OCI-M1 (cell line): ENCODE results near the gene HOXB5.
A peak's percentile ranks its signal among the peaks of the same experiment; 100 is the strongest.

Source experiments
- DNase-seq: peaks from one replicate; lab custom pipeline; 2025; lab: John Stamatoyannopoulos, UW

HOXB5 gene

DNA sequence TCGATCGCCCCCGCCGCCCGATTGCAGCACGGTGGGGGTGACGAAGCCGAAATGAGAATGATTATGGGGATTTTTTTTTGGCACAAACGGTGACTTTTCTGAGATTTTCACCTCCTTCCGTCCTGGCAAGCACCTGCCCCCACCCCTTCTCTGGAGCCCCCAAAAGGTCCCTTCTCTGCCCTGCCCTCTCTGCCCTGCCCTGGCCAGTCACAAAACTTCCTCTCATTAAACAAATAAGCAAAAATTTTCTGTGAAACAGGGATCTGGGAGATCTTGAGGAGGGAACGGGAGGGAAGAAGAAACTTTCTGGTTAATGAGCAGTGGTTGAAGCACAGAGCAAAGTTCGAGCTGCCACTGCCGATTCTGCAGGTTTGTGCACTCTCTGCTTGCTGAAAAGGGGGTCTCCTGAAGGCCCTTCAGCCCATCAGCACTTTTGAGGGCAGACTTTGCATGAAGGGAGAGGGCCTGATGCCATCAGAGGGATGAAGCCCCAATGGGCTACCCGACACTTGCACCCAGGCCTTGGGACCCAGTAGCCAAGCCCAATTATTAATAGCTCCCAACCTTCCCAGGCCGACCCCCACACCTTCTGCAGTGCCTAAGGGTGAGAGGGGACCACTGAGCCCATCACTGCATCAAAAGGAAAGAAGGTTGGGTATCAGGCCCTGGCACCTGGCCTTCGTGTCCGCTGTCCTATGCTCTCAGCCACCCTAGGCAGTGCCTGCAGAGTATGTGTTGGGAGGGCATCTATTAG is 22.6 kb upstream of the HOXB5 start:
- DNase-seq = no peak

DNA sequence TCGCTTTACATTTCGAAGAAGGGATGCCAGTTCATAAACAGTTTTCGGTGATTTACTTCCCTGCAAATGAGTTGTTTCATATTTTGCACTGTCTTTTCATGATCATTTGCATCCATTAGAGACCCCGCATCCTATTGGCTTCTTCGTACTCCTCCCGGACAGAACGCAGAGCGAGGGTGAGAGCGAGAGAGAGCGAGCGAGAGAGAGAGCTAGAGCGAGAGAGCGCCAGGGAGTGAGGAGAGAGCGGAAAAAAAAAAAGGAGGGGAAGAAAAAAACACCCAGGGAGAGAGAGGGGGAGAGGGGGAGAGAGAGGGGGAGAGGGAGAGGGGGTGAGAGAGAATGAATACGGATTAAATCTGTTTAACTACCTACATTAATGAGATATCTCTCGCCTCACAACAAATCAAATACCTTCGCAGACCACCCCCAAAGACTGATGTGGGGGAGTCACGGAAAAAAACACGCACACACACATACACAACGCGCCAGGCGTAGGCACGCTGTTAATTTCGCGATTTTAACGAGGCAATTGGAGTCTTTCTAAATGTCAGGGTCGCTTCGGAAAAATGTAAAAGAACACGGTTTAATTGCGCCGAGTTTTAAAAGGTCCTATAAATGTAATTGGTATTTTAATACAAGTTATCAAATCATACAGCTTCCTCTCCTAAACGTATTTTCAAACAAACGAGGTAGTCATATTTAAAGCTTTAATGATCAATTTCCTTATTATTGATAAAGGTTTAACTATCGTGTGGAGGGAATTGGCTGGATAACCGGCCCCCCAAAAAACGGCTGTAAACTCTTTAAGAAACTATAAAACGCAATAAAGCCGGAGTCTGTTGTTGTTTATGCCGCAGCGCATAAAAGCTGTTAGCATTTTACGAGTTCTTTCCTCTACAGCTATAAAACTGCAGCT is 21.7 kb upstream of the HOXB5 start, which contains the start of gene HOXB8:
TSS of gene HOXB8 (minus strand) at position 246 of the 916 bp plus-strand sequence. CDS start 588 bp downstream, outside the sequence.
- no peak for DNase-seq

DNA sequence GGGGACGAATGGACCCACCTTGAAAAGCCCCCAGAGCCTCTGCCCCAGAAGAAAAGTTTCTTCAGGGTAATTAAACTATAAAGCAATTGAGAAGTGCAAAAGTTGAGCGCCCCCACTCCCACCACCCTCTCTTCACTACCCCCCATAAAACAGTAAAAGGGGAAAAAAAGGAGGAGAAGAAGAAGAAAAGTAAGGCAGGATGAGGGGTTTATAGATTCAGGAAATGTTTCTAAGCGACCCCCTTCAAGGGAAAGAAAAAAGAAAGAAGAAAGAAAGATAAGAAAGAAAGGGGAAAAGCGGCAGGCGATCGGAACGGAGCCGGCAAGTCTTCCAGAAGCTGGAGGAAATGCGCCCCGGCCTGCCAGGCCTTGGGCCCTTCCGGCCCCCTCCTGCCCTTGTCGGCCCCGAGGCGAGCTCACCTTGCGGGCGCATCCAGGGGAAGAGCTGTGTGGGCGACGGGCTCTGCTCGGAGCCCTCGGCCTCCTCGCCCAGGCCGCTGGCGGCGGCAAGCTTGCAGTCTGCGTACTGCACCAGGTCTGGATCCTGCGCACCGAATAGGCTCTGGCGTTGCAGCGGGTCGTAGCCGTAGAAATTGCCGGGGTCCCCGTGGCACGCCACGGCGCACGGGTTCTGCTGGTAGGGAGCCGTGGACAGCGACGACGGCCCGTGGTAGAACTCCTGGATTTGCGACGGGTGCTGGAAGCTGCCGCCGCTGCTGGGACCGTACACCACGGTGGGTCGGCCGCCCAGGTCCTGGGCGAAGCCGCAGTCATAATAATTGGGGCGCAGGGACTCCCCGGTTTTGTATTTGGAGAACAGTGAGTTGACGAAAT is 20.5 kb upstream of the HOXB5 start:
- no peak for DNase-seq

DNA sequence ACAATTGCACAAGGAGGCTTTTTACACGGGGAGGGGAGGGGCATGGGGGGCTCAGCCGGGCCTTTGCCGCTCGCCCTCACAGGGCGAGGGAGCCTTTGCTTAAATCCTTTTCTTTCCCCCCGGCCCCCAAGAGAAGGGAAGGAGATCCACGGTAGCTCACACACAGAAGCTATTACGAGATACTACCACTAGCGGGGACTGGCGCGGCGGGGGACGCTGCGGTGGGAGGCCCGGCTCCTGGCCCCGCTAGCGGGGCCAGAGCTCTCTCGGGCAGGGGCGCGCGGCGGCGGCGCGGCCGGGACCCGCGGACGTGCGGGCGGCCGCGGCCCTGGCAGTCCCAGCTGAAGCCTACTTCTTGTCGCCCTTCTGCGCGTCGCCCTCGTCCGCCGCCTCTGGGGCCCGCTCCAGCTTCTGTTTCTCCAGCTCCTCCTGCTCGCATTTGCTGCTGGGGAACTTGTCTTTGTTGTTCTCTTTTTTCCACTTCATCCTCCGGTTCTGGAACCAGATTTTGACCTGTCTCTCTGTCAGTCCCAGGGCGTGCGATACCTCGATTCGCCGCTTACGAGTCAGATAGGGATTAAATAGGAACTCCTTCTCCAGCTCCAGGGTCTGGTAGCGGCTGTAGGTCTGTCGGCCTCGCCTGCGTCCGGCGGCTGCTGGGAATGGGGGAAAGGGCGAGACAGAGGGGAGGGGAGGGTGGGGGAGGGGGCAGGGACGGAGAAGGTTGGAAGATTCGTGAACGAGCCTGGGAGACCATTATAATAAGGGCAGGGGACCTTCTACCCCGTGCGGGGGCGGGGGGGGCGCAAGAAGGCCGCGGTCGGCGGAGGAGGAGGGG is 19.5 kb upstream of the HOXB5 start:
- DNase-seq = peak; percentile 80

DNA sequence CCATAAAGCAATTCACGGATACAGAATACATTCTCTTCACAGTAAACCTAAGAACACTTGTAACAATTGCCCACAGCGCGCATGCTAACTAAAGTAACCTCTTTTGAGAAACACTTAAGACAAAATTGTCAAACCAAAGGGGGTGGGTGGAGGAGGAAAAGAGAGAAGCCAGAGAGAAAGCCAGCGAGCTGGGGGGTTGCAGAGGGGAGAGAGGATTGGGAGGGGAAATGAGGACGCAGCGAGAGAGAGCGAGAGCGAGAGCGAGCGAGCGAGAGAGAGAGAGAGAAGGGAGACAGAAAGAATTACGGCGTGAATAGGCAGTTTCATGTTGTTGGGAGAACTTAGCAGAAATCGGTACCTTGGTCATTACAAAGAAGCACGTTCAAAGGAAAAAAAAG is 18.9 kb upstream of the HOXB5 start:
- peak; percentile 80 for DNase-seq

DNA sequence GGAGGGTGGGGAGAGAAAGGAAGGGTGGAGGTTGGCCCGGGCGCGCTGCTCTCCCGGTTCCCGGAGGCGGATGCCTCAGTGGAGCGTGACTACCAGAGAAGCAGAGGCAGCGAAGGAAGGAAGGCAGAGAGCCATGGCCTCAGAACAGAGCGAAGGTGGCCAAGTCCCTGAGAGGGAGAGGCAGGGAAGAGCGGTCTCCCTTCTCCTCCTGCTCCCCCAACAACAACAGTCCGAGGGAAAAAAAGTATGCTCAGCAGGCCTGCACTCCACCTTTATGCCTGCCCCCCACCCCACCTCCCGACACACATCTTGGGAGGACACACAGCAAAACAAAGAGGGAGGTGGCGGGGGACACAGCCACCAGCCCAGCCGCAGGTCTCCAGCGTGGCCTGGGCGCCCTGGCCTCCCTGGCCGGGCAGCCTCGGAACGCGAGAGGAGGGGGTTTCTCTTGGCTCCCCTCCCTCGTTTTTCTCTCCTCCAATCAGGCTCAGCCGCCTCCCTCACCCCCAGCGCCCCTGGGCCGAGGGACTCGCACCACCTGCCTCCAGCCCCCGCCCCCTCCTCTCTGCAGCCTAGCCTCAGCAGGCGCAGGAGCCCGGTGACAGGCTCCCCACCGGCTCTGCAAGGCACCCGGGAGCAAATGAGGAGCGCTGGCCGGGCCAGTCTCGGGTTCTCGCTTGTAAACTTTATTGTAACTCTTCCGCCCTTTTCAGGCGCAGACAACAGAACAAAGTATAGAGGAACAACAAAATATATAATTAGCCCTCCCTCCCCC is 18.3 kb upstream of the HOXB5 start:
- DNase-seq = no peak

DNA sequence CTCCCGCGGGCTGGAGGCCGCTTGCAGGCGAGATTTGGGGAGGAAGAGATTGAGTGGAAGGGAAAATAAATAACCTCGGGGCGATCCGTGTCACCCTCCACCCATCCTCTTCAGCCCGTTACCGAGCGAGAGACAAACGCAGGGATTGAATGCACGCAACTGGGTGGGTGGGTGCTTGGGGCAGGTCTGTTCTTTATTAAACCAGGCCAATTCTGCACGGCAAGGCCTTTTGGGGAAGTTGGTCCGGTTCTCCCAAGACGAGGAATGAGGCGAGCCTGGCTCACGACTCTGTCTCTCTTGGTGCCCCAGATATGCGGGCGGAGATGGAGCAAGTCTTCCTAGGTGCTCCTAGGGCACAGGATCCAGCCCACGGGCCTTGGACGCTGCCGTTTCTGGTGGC is 17.6 kb upstream of the HOXB5 start:
- peak; percentile 68 for DNase-seq

DNA sequence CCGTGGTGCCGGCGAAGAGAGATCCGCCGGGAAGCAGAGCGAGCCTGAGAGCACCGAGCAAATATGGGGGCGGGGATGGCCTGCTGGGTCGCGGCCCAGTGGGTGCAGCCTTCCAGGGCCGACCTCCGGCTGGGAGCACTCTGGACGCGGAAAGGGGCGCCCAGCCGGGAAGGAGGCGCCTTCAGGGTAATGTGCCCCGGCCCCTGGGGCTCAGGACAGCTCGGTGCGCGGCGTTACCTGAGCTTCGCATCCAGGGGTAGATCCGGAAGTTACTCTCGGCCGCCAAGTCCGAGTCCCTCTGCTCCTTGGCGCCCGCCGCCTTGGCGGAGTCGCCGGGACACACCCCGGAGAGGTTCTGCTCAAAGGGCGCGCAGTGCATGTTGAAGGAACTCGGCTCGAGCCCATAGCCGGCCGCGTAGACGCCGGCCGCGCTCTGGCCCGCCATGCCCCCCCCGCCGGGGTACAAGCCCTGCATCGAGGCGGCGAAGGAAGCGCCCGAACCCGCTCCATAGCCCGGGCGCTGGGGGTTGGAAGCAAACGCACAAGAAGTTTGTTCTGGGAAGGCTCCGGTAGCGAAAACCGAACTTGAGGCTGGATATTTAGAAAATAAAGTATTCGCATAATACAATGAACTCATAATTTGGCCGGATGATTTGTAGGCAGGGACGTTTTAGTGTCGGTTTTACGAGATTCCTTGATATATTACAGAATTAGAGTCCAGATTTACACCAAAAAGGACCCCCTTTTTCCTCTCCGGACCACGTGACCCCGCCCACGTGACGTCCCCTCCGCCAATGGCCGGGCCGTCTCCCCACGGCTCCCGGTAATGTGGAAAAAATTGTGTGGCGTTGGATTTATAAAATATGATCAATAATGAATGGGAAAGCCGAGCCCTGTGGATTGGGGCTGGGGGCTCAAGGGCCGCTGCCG is 17.0 kb upstream of the HOXB5 start, which contains the start of gene HOXB7:
TSS of gene HOXB7 (minus strand) at position 736 of the 930 bp plus-strand sequence. CDS start at position 637, 99 bp downstream.
- peak; percentile 82 for DNase-seq

DNA sequence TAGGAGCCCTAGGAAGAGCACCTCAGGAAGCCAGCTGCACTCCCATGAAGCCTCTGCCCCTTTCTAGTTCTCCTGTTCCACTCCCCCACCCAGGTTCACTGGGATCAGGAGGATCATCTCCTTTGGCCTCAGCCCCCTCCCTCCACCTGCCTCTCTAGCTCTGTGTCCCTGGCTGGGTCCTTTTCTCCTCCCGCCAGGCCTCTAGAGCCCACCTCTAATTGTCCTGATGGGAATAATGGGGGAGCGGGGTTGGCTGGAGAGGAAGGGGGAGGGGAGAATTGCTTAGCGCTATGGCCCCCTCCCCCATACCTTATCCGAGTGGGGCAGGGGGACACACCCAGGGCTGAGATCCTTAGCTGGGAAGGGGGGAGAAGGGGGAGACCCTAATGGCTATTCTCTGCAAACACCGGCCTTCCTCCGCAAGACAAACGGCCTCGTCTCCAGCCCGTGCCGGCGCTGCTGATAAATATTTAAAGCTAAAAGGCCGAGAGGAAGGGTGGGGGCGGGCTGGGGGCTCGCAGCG is 16.2 kb upstream of the HOXB5 start:
- DNase-seq = no peak

DNA sequence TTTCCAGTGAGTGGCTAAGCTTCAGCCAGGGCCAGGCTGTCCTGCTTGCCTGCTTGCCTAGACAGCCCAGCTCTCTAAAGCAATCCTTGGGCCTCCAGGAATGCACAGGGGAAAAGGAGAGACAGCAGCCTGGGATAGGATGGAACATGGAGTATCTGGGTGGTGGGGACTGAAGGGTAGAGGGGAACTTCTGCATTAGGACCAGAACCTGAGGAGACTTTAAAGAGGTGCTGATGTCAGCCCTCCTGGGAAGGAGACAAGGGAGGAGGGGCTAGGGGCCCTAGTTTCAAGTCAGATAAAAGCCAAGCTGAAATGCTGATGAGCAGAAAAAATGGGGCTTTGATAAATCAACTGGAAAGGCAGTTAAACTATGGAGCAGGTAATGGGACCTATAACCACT is 15.5 kb upstream of the HOXB5 start:
- no peak for DNase-seq

DNA sequence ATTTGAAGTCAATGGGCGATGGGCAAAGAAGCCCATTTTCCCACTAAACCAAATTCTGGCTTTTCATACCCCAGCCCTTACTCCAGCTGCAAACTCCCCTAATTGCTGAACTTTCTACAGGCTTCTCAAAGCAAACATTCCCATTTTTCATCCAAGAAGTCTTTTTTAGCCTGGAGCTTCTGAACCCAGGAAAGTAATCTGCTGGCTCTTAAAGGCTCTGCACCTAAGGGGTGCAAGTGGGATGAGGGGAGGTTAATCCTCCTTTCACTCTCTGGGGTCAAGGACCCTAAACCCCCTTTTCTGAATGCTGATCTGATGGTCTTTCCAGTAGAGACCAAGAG is 14.9 kb upstream of the HOXB5 start:
- DNase-seq = no peak

DNA sequence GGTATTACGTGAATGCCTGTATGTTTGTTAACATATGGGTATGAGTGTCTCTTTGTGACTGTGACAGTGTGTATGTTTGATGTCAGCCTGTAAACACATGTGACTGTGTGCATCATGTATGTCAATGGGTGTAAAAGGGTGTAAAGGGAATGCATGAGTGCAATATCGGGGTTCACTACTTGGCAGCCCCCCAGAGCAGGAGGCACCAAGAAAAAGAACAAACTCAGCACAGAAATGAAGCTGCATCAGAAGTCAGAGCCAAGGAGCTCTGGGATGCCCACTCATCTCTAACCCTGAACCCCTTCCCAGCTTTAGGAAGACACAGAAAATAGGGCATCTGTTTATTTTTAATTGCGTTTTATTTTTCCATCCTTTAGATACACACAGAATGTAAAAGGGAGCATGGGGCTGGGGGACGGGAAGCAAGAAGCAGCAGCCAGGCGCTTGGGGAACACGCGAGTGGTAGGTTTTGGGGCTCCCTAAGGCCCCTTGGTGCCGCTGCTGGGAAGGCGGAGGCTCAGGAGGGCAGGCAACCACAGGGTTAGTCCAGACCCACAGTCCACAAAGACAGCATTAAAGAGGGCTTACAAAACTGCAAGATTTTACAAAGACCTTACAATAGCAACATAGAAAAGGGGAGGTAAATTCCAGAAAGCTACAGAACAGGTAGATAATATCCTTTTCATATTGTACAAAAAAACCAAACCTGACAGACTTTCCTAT is 13.5 kb upstream of the HOXB5 start:
- DNase-seq = no peak

DNA sequence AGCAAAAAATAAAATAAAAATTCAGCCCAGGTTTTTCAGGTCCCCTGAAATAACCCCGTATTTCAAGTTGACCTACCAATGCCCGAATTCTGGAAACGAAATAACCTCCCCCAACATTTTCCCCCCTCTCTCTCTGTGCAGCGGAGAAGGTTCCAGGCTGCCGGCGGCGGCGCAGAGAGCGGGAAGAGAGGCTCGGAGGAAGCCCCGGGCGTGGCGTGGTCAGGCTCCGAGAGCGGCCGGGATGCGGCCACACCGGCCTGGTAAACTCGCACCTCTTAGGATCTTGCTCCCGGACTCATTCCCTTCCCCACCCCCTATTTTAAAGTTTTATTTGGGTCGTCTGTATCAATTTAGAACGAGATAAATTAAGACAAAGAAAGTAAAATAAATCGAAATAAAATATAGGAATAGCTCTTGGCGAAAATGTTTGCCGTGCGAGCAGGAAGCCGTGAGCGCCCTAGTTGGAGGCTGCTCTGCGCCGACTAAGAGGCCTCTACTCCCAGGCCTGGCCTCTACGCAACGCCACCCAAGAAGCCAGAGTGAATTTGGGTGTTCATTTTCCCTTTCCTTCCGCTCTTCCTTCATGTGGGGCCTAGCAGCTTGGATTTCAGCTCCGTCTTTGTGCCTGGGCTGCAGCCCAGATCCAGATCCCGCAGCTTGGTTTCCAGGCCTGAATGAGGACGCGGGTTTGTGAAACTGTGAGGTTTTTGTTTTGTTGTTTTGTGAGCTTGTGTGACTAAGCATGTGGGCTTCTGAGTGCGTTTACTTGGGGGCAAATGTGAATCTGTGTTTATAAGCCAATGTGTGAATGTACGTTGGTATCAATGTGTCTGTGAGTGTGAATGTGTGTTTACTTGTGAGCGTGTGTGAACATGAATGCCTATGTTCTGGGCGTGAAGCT is 12.7 kb upstream of the HOXB5 start:
- DNase-seq = no peak

DNA sequence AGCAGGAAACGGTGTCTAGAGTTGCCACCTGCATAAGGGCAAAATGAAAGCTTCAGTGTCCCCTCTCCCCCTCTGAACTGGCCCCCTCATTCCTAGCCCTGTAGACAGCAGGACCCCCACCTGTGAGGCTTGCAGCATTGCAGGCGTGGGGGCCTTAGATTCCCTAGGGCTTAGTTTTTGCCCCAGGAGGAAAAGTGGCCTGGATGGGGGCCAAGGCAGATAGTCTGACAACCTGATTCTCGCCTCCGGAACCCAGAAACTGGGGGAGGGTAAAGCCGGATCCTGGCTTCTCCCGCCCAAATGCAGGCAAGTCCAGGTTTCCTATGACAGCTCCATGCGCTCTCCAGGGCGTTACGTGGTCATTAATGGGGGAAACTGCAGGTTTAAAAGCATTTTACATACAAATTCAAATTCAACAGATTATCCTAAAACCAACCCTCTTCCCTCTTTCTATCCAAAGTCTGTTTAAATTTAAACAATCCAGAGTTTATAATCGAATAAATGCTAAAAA is 11.9 kb upstream of the HOXB5 start:
- DNase-seq = no peak

DNA sequence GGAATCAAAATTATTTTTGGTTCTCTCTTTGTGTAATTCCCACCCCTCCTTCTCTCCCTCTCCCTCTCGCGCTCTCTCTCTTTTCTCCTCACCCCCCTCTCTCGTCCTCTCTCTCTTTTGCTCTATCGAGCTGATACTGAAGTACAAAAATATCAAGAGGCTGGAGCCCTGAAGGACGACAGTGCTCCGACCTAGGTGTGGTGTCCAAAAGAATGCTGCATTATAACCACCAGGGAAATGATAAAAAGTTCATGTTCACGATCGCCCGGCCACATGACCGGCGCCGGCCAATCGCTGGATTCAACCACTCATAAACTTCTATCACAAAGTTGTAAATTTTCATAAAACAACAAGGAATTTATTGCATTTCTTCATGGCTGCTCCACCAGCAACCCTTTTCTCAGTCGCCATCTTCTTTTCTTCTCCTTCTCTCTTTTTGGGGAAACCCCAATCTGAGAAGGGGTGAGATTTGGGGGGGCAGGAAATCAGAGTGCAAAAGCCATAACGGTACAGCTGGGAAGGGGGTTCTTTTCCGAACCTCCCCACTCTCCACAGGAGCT is 11.3 kb upstream of the HOXB5 start, which contains the start of gene HOXB6:
TSS of gene HOXB6 (minus strand) at position 217 of the 560 bp plus-strand sequence. CDS start 6,836 bp downstream, outside the sequence.
- DNase-seq = peak; percentile 79

DNA sequence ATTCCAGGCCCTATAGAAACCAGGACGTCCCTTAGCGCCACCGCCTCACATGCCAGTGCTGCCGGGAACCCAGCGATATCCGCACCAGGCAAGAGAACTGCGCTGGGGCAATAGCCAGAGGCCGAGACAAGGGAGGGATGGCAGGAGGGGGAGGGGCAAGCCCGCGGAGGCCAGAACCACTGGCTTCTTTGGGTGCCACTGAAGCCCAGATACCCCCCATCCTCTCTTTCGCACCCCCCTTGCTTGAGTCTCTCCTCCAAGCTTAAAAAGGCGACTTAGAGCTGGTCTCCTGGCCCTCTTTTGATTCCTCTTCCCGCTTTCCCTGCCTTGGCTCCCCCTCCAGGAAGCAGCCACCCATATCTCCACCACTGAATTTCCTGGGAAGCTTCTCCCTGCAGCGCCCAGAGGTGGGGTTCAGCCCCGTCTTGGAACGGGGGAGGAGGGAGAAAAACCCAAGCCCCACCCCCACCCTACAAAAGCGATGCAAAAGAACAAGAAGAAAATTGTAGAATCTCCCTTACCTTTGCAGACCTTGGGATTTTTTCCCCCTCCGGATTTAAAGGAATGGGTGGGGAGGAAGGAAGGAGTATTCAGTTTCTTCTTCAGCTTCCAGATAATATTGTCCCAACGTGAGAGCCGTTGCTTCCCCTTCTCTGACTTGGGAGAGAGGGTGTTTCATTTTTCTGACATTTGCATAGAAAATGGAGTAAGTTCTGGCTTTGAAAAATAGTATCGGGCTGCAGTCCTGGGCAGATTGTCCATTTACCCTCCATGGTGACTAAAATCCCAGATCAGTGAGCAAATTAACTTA is 10.6 kb upstream of the HOXB5 start:
- DNase-seq = peak; percentile 66
